HEK293 (cell line): Measurements from ENCODE around the gene SLC25A17.

Experiments
- CTCF ChIA-PET: fragments of 350-600 bp; formaldehyde crosslinking; extraction: SDS; loops from one replicate; lab custom pipeline; 2021; ENCODE audit warnings: antibody characterized with exemption; lab: Yijun Ruan, JAX
- POLR2A ChIA-PET: fragments of 300-600 bp; formaldehyde crosslinking; extraction: SDS; loops from one replicate; lab custom pipeline; 2020; ENCODE audit warnings: antibody characterized with exemption, inconsistent platforms; lab: Yijun Ruan, JAX
- H3K27ac ChIP-seq: fragments of 200-500 bp; sonication (Bioruptor generic); 2 replicates; pipeline ENCODE4 v1.5.1; 2014; ENCODE audit warnings: low read depth, low read length, control low read depth, inconsistent platforms; ENCODE audit errors: extremely low read depth
- H3K36me3 ChIP-seq, 2 experiments: fragments of 200-500 bp in 1 of 2; sonication (Bioruptor generic) in 1 of 2; 1 replicate in 1 of 2; 2 replicates in 1 of 2; pipeline ENCODE4 v1.5.1; 2014 to 2017; ENCODE audit warnings: inconsistent platforms in 2 of 2, low read length in 2 of 2; ENCODE audit not compliant: control insufficient read depth in 2 of 2, insufficient read depth in 1 of 2
- H3K4me1 ChIP-seq: fragments of 200-500 bp; sonication (Bioruptor generic); 2 replicates; pipeline ENCODE4 v1.5.1; 2014; ENCODE audit warnings: mild to moderate bottlenecking, low read length, inconsistent platforms; ENCODE audit not compliant: control insufficient read depth, insufficient read depth
- H3K4me3 ChIP-seq: 2 replicates; pipeline ENCODE4 v1.5.1; 2011; ENCODE audit warnings: low read depth, mild to moderate bottlenecking, control low read depth, low read length, moderate library complexity
- H3K9me3 ChIP-seq: fragments of 200-500 bp; sonication (Bioruptor generic); 2 replicates; pipeline ENCODE4 v1.5.1; 2014; ENCODE audit warnings: low read depth, low read length, inconsistent platforms; ENCODE audit not compliant: control insufficient read depth, insufficient read depth
- EGR2 ChIP-seq: fragments of 450-650 bp; formaldehyde crosslinking; IDR thresholded peaks from 2 replicates; pipeline ENCODE4 v1.5.1; 2016; ENCODE audit warnings: low read depth, missing biosample characterization, missing genetic modification characterization
- GLIS1 ChIP-seq: fragments of 450-650 bp; formaldehyde crosslinking; IDR thresholded peaks from 2 replicates; pipeline ENCODE4 v1.5.1; 2016; ENCODE audit warnings: missing biosample characterization, missing genetic modification characterization
- SALL2 ChIP-seq: fragments of 450-650 bp; formaldehyde crosslinking; IDR thresholded peaks from 2 replicates; pipeline ENCODE4 v1.5.0; 2017; ENCODE audit warnings: missing biosample characterization, mild to moderate bottlenecking, missing genetic modification characterization, borderline replicate concordance
- TCF7L2 ChIP-seq: IDR thresholded peaks from 2 replicates; pipeline ENCODE4 v1.6.1; 2011; ENCODE audit warnings: low read depth, mild to moderate bottlenecking, inconsistent platforms, low read length, moderate library complexity, borderline replicate concordance
- TRIM28 ChIP-seq: IDR thresholded peaks from 2 replicates; pipeline ENCODE4 v1.6.1; 2011; ENCODE audit warnings: low read length, control low read depth, borderline replicate concordance
- ZNF132 ChIP-seq: fragments of 450-650 bp; formaldehyde crosslinking; IDR thresholded peaks from 2 replicates; pipeline ENCODE4 v1.5.1; 2017; ENCODE audit warnings: missing biosample characterization, missing genetic modification characterization, borderline replicate concordance
- ZNF223 ChIP-seq: fragments of 450-650 bp; formaldehyde crosslinking; IDR thresholded peaks from 2 replicates; pipeline ENCODE4 v1.5.1; 2016; ENCODE audit warnings: missing biosample characterization, missing genetic modification characterization
- ZNF324 ChIP-seq: fragments of 450-650 bp; formaldehyde crosslinking; IDR thresholded peaks from 2 replicates; pipeline ENCODE4 v1.5.1; 2016; ENCODE audit warnings: missing biosample characterization, missing genetic modification characterization
- ZNF354C ChIP-seq: fragments of 450-650 bp; formaldehyde crosslinking; IDR thresholded peaks from 2 replicates; pipeline ENCODE4 v1.5.1; 2016; ENCODE audit warnings: missing biosample characterization, missing genetic modification characterization, low read depth, borderline replicate concordance
- ZNF510 ChIP-seq: fragments of 450-650 bp; formaldehyde crosslinking; IDR thresholded peaks from 2 replicates; pipeline ENCODE4 v1.5.1; 2018; ENCODE audit warnings: mild to moderate bottlenecking, missing genetic modification characterization, missing biosample characterization; ENCODE audit not compliant: insufficient replicate concordance
- ZNF585B ChIP-seq: fragments of 450-650 bp; formaldehyde crosslinking; IDR thresholded peaks from 2 replicates; pipeline ENCODE4 v1.5.1; 2016; ENCODE audit warnings: missing biosample characterization, missing genetic modification characterization
- TF ChIP-seq, protein P1 (sequence below): fragments of 450-650 bp; formaldehyde crosslinking; IDR thresholded peaks from 2 replicates; pipeline ENCODE4 v1.5.1; 2017; ENCODE audit warnings: missing biosample characterization, missing genetic modification characterization
- TF ChIP-seq, protein P2 (sequence below): fragments of 450-650 bp; formaldehyde crosslinking; IDR thresholded peaks from 2 replicates; pipeline ENCODE4 v1.5.1; 2016; ENCODE audit warnings: missing biosample characterization, missing genetic modification characterization
- TF ChIP-seq, protein P3 (sequence below): fragments of 450-650 bp; formaldehyde crosslinking; IDR thresholded peaks from 2 replicates; pipeline ENCODE4 v1.5.1; 2016; ENCODE audit warnings: missing biosample characterization, missing genetic modification characterization
- TF ChIP-seq, protein P4 (sequence below): fragments of 450-650 bp; formaldehyde crosslinking; IDR thresholded peaks from 2 replicates; pipeline ENCODE4 v1.5.1; 2016; ENCODE audit warnings: missing biosample characterization, missing genetic modification characterization

Gene SLC25A17

DNA sequence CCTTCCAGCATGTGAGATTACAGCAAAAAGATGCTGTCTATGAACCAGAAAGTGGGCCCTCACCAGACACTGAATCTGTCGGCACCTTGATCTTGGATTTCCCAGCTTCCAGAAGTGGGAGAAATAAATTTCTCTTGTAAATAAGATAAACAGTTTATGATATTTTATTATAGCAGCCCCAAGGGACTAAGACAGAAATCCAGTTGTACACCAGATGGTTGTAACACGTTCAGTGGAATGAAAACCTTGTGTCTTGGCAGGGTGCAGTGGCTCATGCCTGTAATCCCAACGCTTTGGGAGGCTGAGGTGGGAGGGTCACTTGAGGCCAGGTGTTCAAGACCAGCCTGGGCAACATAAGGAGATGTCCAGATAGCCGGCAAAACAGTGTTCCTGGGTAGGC is 78.0 kb downstream of the SLC25A17 start:
- Histone ChIP-seq H3K4me3 (no peak overlapping the region), H3K4me1 (0 out of 2 replicates have a peak, but pooled peaks cover 2% of the 10 kb centered on the region), H3K9me3 (no peaks in the 10 kb centered on the region), H3K27ac (no peak overlapping the region), H3K36me3 (no peaks in the 10 kb centered on the region; a peak in 1 of 3 replicates)
- ChIA-PET POLR2A (no interaction called here), CTCF (interaction anchor here (0.9 to 3.2 kb wide), 2 partner anchors 19 to 58 kb away, joined by 4 to 11 read pairs; no protein-coding TSS in a partner anchor)
- TF ChIP-seq ZNF324 (tag by site-specific recombination): no peak
- TF ChIP-seq, protein P1, sequence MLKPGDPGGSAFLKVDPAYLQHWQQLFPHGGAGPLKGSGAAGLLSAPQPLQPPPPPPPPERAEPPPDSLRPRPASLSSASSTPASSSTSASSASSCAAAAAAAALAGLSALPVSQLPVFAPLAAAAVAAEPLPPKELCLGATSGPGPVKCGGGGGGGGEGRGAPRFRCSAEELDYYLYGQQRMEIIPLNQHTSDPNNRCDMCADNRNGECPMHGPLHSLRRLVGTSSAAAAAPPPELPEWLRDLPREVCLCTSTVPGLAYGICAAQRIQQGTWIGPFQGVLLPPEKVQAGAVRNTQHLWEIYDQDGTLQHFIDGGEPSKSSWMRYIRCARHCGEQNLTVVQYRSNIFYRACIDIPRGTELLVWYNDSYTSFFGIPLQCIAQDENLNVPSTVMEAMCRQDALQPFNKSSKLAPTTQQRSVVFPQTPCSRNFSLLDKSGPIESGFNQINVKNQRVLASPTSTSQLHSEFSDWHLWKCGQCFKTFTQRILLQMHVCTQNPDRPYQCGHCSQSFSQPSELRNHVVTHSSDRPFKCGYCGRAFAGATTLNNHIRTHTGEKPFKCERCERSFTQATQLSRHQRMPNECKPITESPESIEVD (tag by site-specific recombination): peak; percentile 60

DNA sequence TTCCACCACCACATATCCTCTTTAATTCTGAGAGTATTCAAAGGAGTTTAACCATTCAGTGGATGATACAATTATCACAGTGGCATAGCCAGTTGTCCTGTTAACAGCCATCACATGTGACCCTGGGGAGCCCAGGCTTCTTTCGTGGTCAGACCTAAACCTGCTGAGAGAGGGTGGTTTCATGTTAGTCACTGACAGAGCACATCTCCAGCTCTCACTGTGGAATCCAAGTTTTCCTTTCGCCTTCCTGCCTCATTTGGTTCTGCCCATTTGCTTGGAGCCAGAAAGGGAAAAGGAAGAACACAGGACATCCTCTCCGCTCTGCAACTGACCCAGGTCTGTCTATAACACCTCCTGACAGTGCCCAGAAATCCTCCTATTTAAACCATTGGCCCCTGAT is 79.4 kb downstream of the SLC25A17 start:
- H3K4me3 ChIP-seq: no peak overlapping the region
- CTCF ChIA-PET: interaction anchor here (0.6 to 3.2 kb wide), 3 partner anchors 57 to 340 kb away, joined by 3 to 11 read pairs (median 4); no protein-coding TSS in a partner anchor
- no peaks in the 10 kb centered on the region; a peak in 1 of 3 replicates for H3K36me3 ChIP-seq
- no peak overlapping the region; the same call in 1 of the 2 replicates for H3K27ac ChIP-seq
- POLR2A ChIA-PET: interaction anchor here (0.6 kb wide), 1 partner anchor 370 kb away, joined by 4 read pairs; the partner anchor contains the start of gene SGSM3
- H3K4me1 ChIP-seq: 0 out of 2 replicates have a peak, but pooled peaks cover 2% of the 10 kb centered on the region
- TF ChIP-seq, protein P2, sequence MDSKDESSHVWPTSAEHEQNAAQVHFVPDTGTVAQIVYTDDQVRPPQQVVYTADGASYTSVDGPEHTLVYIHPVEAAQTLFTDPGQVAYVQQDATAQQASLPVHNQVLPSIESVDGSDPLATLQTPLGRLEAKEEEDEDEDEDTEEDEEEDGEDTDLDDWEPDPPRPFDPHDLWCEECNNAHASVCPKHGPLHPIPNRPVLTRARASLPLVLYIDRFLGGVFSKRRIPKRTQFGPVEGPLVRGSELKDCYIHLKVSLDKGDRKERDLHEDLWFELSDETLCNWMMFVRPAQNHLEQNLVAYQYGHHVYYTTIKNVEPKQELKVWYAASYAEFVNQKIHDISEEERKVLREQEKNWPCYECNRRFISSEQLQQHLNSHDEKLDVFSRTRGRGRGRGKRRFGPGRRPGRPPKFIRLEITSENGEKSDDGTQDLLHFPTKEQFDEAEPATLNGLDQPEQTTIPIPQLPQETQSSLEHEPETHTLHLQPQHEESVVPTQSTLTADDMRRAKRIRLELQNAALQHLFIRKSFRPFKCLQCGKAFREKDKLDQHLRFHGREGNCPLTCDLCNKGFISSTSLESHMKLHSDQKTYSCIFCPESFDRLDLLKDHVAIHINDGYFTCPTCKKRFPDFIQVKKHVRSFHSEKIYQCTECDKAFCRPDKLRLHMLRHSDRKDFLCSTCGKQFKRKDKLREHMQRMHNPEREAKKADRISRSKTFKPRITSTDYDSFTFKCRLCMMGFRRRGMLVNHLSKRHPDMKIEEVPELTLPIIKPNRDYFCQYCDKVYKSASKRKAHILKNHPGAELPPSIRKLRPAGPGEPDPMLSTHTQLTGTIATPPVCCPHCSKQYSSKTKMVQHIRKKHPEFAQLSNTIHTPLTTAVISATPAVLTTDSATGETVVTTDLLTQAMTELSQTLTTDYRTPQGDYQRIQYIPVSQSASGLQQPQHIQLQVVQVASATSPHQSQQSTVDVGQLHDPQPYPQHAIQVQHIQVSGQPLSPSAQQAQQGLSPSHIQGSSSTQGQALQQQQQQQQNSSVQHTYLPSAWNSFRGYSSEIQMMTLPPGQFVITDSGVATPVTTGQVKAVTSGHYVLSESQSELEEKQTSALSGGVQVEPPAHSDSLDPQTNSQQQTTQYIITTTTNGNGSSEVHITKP (tag by site-specific recombination): peak; percentile 68
- no peak for TF ChIP-seq ZNF223 (tag by site-specific recombination)
- TF ChIP-seq, all 188 proteins: peak for 1
- no peaks in the 10 kb centered on the region for H3K9me3 ChIP-seq

DNA sequence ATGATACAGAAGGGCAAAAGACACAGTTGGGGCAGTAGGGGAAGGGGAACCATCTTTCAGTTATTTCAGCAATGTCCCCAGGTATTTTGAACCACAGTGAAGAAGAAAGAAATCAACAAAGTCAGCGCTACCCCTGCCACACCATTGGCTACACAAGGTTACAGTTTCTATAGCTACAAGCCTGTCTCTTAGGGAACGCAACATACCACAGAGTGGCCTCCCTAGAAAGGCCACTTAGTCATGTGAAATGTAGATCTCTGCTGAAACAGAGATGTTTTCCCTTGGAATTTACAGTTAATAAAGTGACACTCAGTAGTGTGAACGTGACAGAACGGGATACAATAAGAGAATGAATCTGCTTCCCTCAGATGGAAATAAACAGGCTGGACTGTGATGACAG is 85.2 kb downstream of the SLC25A17 start:
- no peak for TF ChIP-seq TRIM28
- TF ChIP-seq ZNF354C (tag by site-specific recombination): no peak
- TF ChIP-seq, protein P3, sequence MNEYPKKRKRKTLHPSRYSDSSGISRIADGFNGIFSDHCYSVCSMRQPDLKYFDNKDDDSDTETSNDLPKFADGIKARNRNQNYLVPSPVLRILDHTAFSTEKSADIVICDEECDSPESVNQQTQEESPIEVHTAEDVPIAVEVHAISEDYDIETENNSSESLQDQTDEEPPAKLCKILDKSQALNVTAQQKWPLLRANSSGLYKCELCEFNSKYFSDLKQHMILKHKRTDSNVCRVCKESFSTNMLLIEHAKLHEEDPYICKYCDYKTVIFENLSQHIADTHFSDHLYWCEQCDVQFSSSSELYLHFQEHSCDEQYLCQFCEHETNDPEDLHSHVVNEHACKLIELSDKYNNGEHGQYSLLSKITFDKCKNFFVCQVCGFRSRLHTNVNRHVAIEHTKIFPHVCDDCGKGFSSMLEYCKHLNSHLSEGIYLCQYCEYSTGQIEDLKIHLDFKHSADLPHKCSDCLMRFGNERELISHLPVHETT (tag by site-specific recombination): no peak
- TF ChIP-seq ZNF510 (tag by site-specific recombination): no peak
- no peak for TF ChIP-seq ZNF585B (tag by site-specific recombination)
- TF ChIP-seq GLIS1 (tag by site-specific recombination): no peak
- TF ChIP-seq TCF7L2: no peak
- TF ChIP-seq SALL2 (tag by site-specific recombination): no peak
- no peak for TF ChIP-seq ZNF132 (tag by site-specific recombination)
- TF ChIP-seq EGR2 (tag by site-specific recombination): no peak
- TF ChIP-seq, protein P4, sequence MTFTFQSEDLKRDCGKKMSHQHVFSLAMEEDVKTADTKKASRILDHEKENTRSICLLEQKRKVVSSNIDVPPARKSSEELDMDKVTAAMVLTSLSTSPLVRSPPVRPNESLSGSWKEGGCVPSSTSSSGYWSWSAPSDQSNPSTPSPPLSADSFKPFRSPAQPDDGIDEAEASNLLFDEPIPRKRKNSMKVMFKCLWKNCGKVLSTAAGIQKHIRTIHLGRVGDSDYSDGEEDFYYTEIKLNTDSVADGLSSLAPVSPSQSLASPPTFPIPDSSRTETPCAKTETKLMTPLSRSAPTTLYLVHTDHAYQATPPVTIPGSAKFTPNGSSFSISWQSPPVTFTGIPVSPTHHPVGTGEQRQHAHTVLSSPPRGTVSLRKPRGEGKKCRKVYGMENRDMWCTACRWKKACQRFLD (tag by site-specific recombination): no peak
- TF ChIP-seq, all 188 proteins: peak for 0
- no peaks in the 10 kb centered on the region; a peak in 1 of 3 replicates for H3K36me3 ChIP-seq
- CTCF ChIA-PET: interaction anchor here (0.6 kb wide), 1 partner anchor 58 kb away, joined by 3 read pairs; no protein-coding TSS in a partner anchor
- H3K9me3 ChIP-seq: no peaks in the 10 kb centered on the region
- no peak overlapping the region for H3K4me3 ChIP-seq
- H3K27ac ChIP-seq: no peak overlapping the region
- peaks cover 8% of the 10 kb centered on the region for H3K4me1 ChIP-seq
- POLR2A ChIA-PET: interaction anchor here (0.9 kb wide), 1 partner anchor 19 kb away, joined by 3 read pairs; no protein-coding TSS in a partner anchor
